ENCODE results near the gene ODF2. TPM values are rescaled to one million over a fixed set of nuclear protein-coding genes. Genes with fewer than 3 reads are reported as not detected.

Gene ODF2
- total and polyA plus RNA-seq, 2 of the 8 experiments (the other 6 are each of a cell fraction or from before 2014, with no cell fraction given), result 5.6 to 17.9 TPM

DNA sequence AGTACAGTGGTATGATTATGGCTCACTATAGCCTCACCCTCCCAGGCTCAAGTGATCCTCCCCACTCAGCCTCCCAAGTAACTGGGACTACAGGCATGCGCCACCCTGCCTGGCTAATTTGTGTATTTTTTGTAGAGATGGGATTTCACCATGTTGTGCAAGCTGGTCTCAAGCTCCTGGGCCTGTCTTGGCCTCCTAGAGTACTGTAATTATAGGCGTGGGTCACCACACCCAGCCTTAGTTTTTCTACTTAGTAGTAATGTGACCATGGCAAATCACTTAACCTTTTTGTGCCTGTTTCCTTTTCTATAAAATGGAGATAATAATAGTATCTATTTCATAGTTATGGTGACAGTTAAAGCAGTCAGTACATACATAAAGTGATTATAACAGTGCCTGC, 70.9 kb downstream of the ODF2 start:
- Histone ChIP-seq H2BK15ac (ENCODE audit: low read length) (no peak overlapping the region), H4K5ac (ENCODE audit: insufficient read length, low read depth, low read length) (no peak overlapping the region), H3K36me3 (ENCODE audit: control insufficient read depth in 2 of 4, insufficient read depth in 4 of 4, low read length in 3 of 4) (peaks cover 2 to 15% (median 7%) of the 10 kb centered on the region in 4 experiments; a peak in 5 of 8 replicates), H3K9ac (replicated peaks in 1 of 4; ENCODE audit: extremely low read depth in 1 of 4, low read depth in 3 of 4, low read length in 3 of 4) (no peak overlapping the region), H3K4me3 (ENCODE audit: extremely low read depth in 1 of 4, insufficient read depth in 2 of 4, low read depth in 3 of 4, low read length in 4 of 4) (no peak overlapping the region), H3K56ac (replicated peaks; ENCODE audit: insufficient read length, low read depth, low read length) (no peak overlapping the region), H3K4me1 (replicated peaks in 1 of 4; ENCODE audit: control insufficient read depth in 3 of 4, insufficient read depth in 4 of 4, low read length in 3 of 4) (no peaks in the 10 kb centered on the region; a peak in 1 of 7 replicates), H3K27me3 (replicated peaks in 1 of 4; ENCODE audit: control insufficient read depth in 3 of 4, extremely low read depth in 1 of 4, insufficient read depth in 3 of 4, low read length in 3 of 4) (no peaks in the 10 kb centered on the region), H2AK5ac (ENCODE audit: low read depth, low read length) (no peak overlapping the region), H3K18ac (ENCODE audit: extremely low read depth, low read length) (no peak overlapping the region), H2BK20ac (ENCODE audit: low read length) (no peak overlapping the region), H4K8ac (ENCODE audit: extremely low read depth, insufficient read depth, low read length) (no peak overlapping the region), H4K20me1 (replicated peaks in 1 of 2; ENCODE audit: control insufficient read depth in 1 of 2, insufficient read depth in 2 of 2, low read length in 2 of 2) (peaks cover 0 to 2% of the 10 kb centered on the region in 2 experiments), H3K79me1 (ENCODE audit: low read depth, low read length) (no peaks in the 10 kb centered on the region), H3K27ac (ENCODE audit: low read depth, low read length) (no peak overlapping the region), H4K91ac (replicated peaks; ENCODE audit: insufficient read length, low read length) (no peak overlapping the region), H3K4ac (replicated peaks; ENCODE audit: insufficient read length, low read depth, low read length) (no peak overlapping the region), H2BK12ac (ENCODE audit: low read depth, low read length) (no peak overlapping the region), H2BK120ac (replicated peaks; ENCODE audit: low read depth, low read length) (no peak overlapping the region), H3K9me3 (ENCODE audit: insufficient read depth in 2 of 2, low read depth in 1 of 2, low read length in 1 of 2) (no peaks in the 10 kb centered on the region), H2AFZ (ENCODE audit: low read length) (no peak overlapping the region), H3K23ac (ENCODE audit: insufficient read length) (no peak overlapping the region), H3K4me2 (ENCODE audit: insufficient read depth in 1 of 2, low read depth in 2 of 2, low read length in 2 of 2) (no peak overlapping the region), H3K14ac (ENCODE audit: insufficient read length) (no peak overlapping the region), H3K23me2 (ENCODE audit: low read depth, low read length) (no peaks in the 10 kb centered on the region), H3K79me2 (ENCODE audit: control insufficient read depth in 1 of 2, insufficient read depth in 2 of 2, low read length in 2 of 2) (no peaks in the 10 kb centered on the region), H2BK5ac (ENCODE audit: low read depth, low read length) (no peak overlapping the region)
- DNase-seq (ENCODE audit: low read depth in 1 of 2, low spot score in 2 of 2), result no peak
- WGBS, 2 experiments (ENCODE audit: extremely low coverage in 1 of 2, insufficient coverage in 1 of 2, insufficient read length in 1 of 2, insufficient replicate concordance in 2 of 2, low coverage in 1 of 2, low lambda C conversion rate in 2 of 2, missing lambda C conversion rate in 1 of 2), result 84% methylated on average over 2 of the region's 2 CpGs; no CpG with 5 or more reads in 1 of the 2 experiments
- ChIA-PET POLR2A (ENCODE audit: partially characterized antibody) (interaction anchor here (1.3 kb wide), 1 partner anchor 26 kb away, joined by 4 read pairs; the partner anchor contains the start of gene SPTAN1), CTCF (ENCODE audit: partially characterized antibody) (interaction anchor here (1.0 kb wide), 1 partner anchor 42 kb away, joined by 3 read pairs; no protein-coding TSS in a partner anchor)
- TF ChIP-seq PHF8 (conservative IDR thresholded peaks at IDR 0.05; ENCODE audit: low read depth, low read length), result no peak
- no peak for TF ChIP-seq SIN3A (conservative IDR thresholded peaks at IDR 0.05 in 1 of 2, IDR thresholded peaks at IDR 0.05 in 1 of 2; ENCODE audit: low read depth in 1 of 2, low read length in 2 of 2)
- no peak for TF ChIP-seq KDM5A (IDR thresholded peaks at IDR 0.05; ENCODE audit: low read length)
- no peak for TF ChIP-seq SIX5 (IDR thresholded peaks at IDR 0.05; ENCODE audit: low read depth, low read length)
- TF ChIP-seq BCL11A (IDR thresholded peaks at IDR 0.05; ENCODE audit: low read depth in 2 of 2, low read length in 2 of 2), result no peak
- no peak for TF ChIP-seq KDM4A (IDR thresholded peaks at IDR 0.05; ENCODE audit: low read depth, low read length, severe bottlenecking)
- no peak for TF ChIP-seq CEBPB (IDR thresholded peaks at IDR 0.05; ENCODE audit: low read depth, low read length)
- TF ChIP-seq SRF (IDR thresholded peaks at IDR 0.05; ENCODE audit: low read depth, low read length), result no peak
- TF ChIP-seq TBP (IDR thresholded peaks at IDR 0.05; ENCODE audit: low read depth, low read length), result no peak
- TF ChIP-seq SP1 (IDR thresholded peaks at IDR 0.05; ENCODE audit: low read depth, low read length), result no peak
- TF ChIP-seq CHD1 (IDR thresholded peaks at IDR 0.05; ENCODE audit: low read depth, low read length), result no peak
- TF ChIP-seq MAFK (IDR thresholded peaks at IDR 0.05; ENCODE audit: low read depth, low read length), result no peak
- FAIRE-seq, result no peak

All from H1 (cell line).